SHP77 (cell line): ENCODE data around the gene HAUS1.
A peak's percentile ranks its signal among the peaks of the same experiment; 100 is the strongest.
"Not testable (repeated sequence)": the region's sequence is repeated elsewhere in the genome, so short reads cannot be mapped to it uniquely, and the experiment has no call there.

Source experiments
- DNase-seq, 2 experiments: peaks; one replicate each; lab custom pipeline; 2025; lab: John Stamatoyannopoulos, UW

HAUS1 gene

GRCh38 chr18:46158499-46158898 is 54.3 kb downstream of the HAUS1 start:
- no peak for DNase-seq

GRCh38 chr18:46160050-46160798 is 56.0 kb downstream of the HAUS1 start:
- DNase-seq: no peak

- DNase-seq: not testable (repeated sequence)
Observed at GRCh38 chr18:46160840-46161239, 56.7 kb downstream of the HAUS1 start.

- no peak for DNase-seq
Observed at GRCh38 chr18:46161703-46162396, 57.7 kb downstream of the HAUS1 start.

- DNase-seq: no peak
Observed at GRCh38 chr18:46163091-46163490, 58.9 kb downstream of the HAUS1 start.

GRCh38 chr18:46163941-46164499 is 59.8 kb downstream of the HAUS1 start:
- no peak for DNase-seq

- not testable (repeated sequence) for DNase-seq
Observed at GRCh38 chr18:46164502-46164901, 60.3 kb downstream of the HAUS1 start.

GRCh38 chr18:46164920-46165319 is 60.7 kb downstream of the HAUS1 start:
- DNase-seq: no peak

GRCh38 chr18:46166261-46166970 is 62.2 kb downstream of the HAUS1 start:
- DNase-seq: no peak

- DNase-seq: peak in 1 of 2 experiments; percentile 18
Observed at GRCh38 chr18:46167971-46168370, 63.8 kb downstream of the HAUS1 start.

GRCh38 chr18:46169464-46169941 is 65.3 kb downstream of the HAUS1 start:
- DNase-seq: no peak

GRCh38 chr18:46171331-46171730 is 67.1 kb downstream of the HAUS1 start:
- DNase-seq: no peak

GRCh38 chr18:46173393-46174341 is 69.5 kb downstream of the HAUS1 start:
- DNase-seq: peak; percentile 87 to 95

- no peak for DNase-seq
Observed at GRCh38 chr18:46174342-46175041, 70.3 kb downstream of the HAUS1 start.

- no peak for DNase-seq
Observed at GRCh38 chr18:46176001-46176400, 71.8 kb downstream of the HAUS1 start.
